ENCODE data around the gene RPS25.
"Not testable (repeated sequence)": the region's sequence is repeated elsewhere in the genome, so short reads cannot be mapped to it uniquely, and the experiment has no call there.

The RPS25 gene

DNA sequence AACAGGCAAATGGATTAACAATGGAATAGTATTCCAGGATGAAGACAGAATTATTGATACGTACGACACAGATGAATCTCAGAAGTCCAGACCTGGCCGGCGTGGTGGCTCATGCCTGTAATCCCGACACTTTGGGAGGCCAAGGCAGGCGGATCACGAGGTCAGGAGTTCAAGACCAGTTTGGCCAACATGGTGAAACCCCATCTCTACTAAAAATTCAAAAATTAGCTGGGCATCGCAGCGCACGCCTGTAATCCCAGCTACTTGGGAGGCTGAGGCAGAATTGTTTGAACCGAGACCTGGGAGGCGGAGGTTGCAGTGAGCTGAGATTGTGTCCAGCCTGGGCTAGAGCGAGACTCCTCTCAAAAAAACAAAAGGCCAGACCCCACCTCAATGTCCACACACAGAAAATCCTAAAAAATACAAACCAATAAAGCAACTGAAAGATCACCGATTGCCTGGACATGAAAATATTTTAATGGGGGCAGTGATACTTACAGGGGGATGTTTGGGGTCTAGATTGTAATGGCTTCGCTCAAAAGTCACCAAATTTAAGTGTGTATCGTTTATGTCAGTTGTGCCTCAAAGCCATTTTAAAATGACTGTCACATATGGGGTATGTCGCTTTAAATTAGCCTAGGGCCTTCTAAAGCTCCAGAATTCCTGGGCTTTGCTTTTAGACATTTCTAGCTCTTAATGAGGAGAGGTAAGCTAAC, 3.8 kb downstream of the RPS25 start:
- Mint-ChIP-seq H3K4me3 (peak overlapping the region; percentile 58), H3K36me3 (peaks cover 16% of the 10 kb centered on the region), H3K27me3 (no peaks in the 10 kb centered on the region), H3K4me1 (ENCODE audit: low read depth) (peaks cover 35% of the 10 kb centered on the region), H3K27ac (peak overlapping the region; percentile 89), H3K9me3 (ENCODE audit: low read depth) (no peaks in the 10 kb centered on the region)

- Mint-ChIP-seq H3K36me3 (peaks cover 16% of the 10 kb centered on the region), H3K27ac (peak overlapping the region; percentile 31), H3K27me3 (no peaks in the 10 kb centered on the region), H3K4me3 (no peak overlapping the region), H3K4me1 (ENCODE audit: low read depth) (peaks cover 35% of the 10 kb centered on the region), H3K9me3 (ENCODE audit: low read depth) (no peaks in the 10 kb centered on the region)
Measured at GRCh38 chr11:119012629-119013170, 5.4 kb downstream of the RPS25 start.

DNA sequence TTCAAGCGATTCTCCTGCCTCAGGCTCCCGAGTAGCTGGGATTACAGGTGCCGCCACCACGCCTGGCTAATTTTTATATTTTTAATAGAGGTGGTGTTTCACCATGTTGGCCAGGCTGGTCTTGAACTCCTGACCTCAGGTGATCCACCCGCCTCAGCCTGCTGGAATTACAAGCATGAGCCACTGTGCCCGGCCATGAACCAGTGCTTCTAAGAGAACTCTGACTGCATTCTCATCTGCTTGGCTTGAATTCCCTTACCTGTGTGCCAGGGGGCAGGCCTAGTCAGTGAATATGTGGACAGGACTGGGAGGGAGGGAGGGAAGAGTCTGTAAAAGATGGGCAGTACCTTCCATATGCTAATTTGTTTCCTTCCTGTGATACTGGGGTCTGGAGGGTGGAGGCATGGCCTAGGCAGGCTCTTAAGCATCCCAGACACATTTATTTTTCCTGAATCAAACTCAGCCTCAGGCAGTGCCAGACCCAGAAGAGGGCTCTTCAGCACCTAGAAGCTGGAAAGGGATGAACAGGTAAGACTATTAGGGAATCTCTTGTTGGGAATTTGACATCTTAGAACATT, 6.6 kb downstream of the RPS25 start:
- H3K9me3 Mint-ChIP-seq (ENCODE audit: low read depth): no peaks in the 10 kb centered on the region
- H3K27ac Mint-ChIP-seq: no peak overlapping the region
- no peaks in the 10 kb centered on the region for H3K27me3 Mint-ChIP-seq
- H3K4me3 Mint-ChIP-seq: no peak overlapping the region
- H3K4me1 Mint-ChIP-seq (ENCODE audit: low read depth): peaks cover 32% of the 10 kb centered on the region
- peaks cover 13% of the 10 kb centered on the region for H3K36me3 Mint-ChIP-seq

DNA sequence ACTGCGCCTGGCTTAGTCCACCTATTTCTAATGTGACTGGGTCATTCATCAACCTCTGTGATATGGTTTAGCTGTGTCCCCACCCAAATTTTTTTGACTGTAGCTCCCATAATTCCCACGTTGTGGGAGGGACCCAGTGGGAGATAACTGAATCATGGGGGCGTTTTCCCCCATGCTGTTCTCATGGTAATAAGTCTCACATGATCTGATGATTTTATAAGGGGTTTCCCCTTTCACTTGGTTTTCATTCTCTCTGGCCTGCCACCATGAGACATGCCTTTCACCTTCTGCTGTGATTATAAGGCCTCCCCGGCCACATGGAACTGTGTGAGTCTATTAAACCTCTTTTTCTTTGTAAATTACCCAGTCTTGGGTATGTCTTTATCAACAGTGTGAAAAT, 11.5 kb downstream of the RPS25 start:
- H3K27me3 Mint-ChIP-seq: no peaks in the 10 kb centered on the region
- peaks cover 4% of the 10 kb centered on the region for H3K36me3 Mint-ChIP-seq
- H3K4me1 Mint-ChIP-seq (ENCODE audit: low read depth): peaks cover 12% of the 10 kb centered on the region
- no peaks in the 10 kb centered on the region for H3K9me3 Mint-ChIP-seq (ENCODE audit: low read depth)
- H3K4me3 Mint-ChIP-seq: peak overlapping the region; percentile 12
- peak overlapping the region; percentile 1 for H3K27ac Mint-ChIP-seq

DNA sequence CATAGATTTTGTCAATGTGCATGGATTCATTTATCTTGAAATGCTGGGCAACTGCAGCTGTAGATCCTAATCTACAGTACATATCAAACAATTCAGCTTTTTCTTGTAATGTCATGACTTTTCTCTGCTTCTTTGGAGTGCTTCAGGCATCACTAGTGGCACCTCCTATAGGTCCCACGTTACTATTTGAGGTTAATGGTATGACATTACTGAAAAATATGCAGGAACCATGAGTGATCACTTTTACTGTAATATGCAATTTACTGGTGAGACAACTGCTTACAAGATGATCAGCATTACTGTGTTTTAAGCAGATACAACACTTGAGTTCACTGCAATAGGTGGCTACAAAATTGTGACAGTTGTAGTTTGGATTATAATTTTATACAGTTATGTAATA, 17.2 kb downstream of the RPS25 start:
- Mint-ChIP-seq H3K27ac (peak overlapping the region; percentile 64), H3K9me3 (ENCODE audit: low read depth) (no peaks in the 10 kb centered on the region), H3K36me3 (peaks cover 6% of the 10 kb centered on the region), H3K4me3 (peak overlapping the region; percentile 62), H3K27me3 (no peaks in the 10 kb centered on the region), H3K4me1 (ENCODE audit: low read depth) (peaks cover 36% of the 10 kb centered on the region)

DNA sequence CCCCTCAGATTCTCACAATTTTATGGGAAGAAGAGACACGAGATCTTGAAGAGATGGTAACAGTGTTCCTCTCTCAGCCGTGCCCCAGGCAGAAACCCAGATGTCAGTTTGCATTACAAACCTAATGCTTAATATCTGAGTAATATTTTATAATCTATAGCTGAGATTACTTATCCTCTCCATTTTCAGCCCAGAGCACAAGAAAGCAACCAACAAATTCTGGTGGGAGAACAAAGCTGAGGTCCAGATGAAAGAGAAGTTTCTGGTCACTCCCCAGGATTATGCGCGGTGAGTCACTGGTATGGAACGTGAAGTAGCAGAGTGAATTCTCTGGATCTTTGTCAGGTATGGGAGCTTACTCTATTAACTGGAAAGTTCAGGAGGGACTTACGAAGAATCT, 19.3 kb downstream of the RPS25 start:
- Mint-ChIP-seq H3K27ac (peak overlapping the region; percentile 97), H3K9me3 (ENCODE audit: low read depth) (no peaks in the 10 kb centered on the region), H3K4me3 (peak overlapping the region; percentile 95), H3K27me3 (no peaks in the 10 kb centered on the region), H3K4me1 (ENCODE audit: low read depth) (peaks cover 33% of the 10 kb centered on the region), H3K36me3 (peaks cover 5% of the 10 kb centered on the region)

DNA sequence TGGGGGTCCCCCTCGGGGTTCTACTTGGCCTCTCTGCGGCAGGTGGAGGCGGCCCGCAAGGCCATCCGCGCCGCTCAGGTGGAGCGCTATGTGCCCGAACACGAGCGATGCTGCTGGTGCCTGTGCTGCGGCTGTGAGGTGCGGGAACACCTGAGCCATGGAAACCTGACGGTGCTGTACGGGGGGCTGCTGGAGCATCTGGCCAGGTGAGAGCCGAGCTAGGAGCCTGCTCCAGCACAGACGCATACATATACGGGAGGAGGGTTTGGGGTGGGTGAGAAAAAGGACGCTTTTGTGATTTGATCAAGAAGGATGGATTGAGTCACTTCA, 19.8 kb downstream of the RPS25 start:
- no peaks in the 10 kb centered on the region for H3K9me3 Mint-ChIP-seq (ENCODE audit: low read depth)
- H3K4me3 Mint-ChIP-seq: peak overlapping the region; percentile 95
- H3K36me3 Mint-ChIP-seq: peaks cover 5% of the 10 kb centered on the region
- H3K27me3 Mint-ChIP-seq: no peaks in the 10 kb centered on the region
- peaks cover 33% of the 10 kb centered on the region for H3K4me1 Mint-ChIP-seq (ENCODE audit: low read depth)
- H3K27ac Mint-ChIP-seq: peak overlapping the region; percentile 97

GRCh38 chr11:118997627-118998387, 20.3 kb downstream of the RPS25 start, which contains the start of gene CENATAC:
TSS of gene CENATAC (plus strand) at chr11:118998138. CDS start at chr11:118998198, 60 bp downstream.
- no peaks in the 10 kb centered on the region for H3K9me3 Mint-ChIP-seq (ENCODE audit: low read depth)
- H3K27me3 Mint-ChIP-seq: no peaks in the 10 kb centered on the region
- H3K27ac Mint-ChIP-seq: peak within 1 kb of the TSS; percentile 97
- peak within 1 kb of the TSS; percentile 95 for H3K4me3 Mint-ChIP-seq
- peaks cover 2% of the 10 kb centered on the region for H3K36me3 Mint-ChIP-seq
- H3K4me1 Mint-ChIP-seq (ENCODE audit: low read depth): peaks cover 30% of the 10 kb centered on the region

GRCh38 chr11:118996926-118997626, 21.1 kb downstream of the RPS25 start:
- peaks cover 2% of the 10 kb centered on the region for H3K36me3 Mint-ChIP-seq

GRCh38 chr11:118991486-118992038, 26.6 kb downstream of the RPS25 start:
- not testable (repeated sequence) for H3K27me3 Mint-ChIP-seq; H3K4me3 Mint-ChIP-seq; H3K4me1 Mint-ChIP-seq (ENCODE audit: low read depth); H3K36me3 Mint-ChIP-seq; H3K27ac Mint-ChIP-seq; H3K9me3 Mint-ChIP-seq (ENCODE audit: low read depth)

More at GRCh38 chr11:118996926-118997626, 21.1 kb downstream of the RPS25 start:
- Mint-ChIP-seq H3K4me1 (ENCODE audit: low read depth) (peaks cover 30% of the 10 kb centered on the region), H3K9me3 (ENCODE audit: low read depth) (no peaks in the 10 kb centered on the region), H3K27ac (peak overlapping the region; percentile 97), H3K27me3 (no peaks in the 10 kb centered on the region), H3K4me3 (peak overlapping the region; percentile 95)

DNA sequence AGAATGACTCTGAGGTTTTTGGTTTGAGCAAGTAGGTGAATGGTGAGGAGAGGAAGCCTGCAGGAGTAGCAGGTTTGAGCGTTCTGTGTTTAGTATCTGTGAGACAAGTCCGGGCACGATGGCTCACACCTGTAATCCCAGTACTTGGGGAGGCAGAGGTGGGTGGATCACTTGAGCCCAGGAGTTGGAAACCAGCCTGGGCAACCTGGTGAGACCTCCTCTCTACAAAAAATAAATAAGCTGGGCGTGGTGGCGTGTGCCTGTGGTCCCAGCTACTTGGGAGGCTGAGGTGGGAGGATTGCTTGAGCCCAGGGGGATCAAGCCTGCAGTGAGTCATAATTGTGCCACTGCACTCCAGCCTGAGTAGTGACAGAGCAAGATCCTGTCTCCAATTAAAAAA, 29.9 kb downstream of the RPS25 start:
- Mint-ChIP-seq H3K36me3 (no peaks in the 10 kb centered on the region), H3K4me1 (ENCODE audit: low read depth) (no peaks in the 10 kb centered on the region), H3K27me3 (no peaks in the 10 kb centered on the region), H3K27ac (no peak overlapping the region), H3K4me3 (no peak overlapping the region), H3K9me3 (ENCODE audit: low read depth) (no peaks in the 10 kb centered on the region)

GRCh38 chr11:118984825-118985224, 33.3 kb downstream of the RPS25 start:
- no peak overlapping the region for H3K27ac Mint-ChIP-seq
- no peak overlapping the region for H3K4me3 Mint-ChIP-seq
- no peaks in the 10 kb centered on the region for H3K9me3 Mint-ChIP-seq (ENCODE audit: low read depth)
- H3K27me3 Mint-ChIP-seq: no peaks in the 10 kb centered on the region
- no peaks in the 10 kb centered on the region for H3K36me3 Mint-ChIP-seq
- H3K4me1 Mint-ChIP-seq (ENCODE audit: low read depth): no peaks in the 10 kb centered on the region

DNA sequence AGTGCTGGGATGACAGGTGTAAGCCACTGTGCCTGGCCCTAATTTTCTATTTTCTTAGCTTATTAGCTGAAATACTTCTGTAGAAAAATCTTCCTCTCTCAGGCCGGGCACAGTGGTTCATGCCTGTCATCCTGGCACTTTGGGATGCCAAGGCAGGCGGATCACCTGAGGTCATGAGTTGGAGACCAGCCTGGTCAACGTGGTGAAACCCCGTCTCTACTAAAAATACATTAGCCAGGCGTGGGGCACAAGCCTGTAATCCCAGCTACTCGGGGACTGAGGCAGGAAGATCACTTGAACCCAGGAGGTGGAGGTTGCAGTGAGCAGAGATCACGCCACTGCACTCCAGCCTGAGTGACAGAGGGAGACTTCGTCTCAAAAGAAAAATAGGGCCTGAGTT, 33.8 kb downstream of the RPS25 start:
- H3K27ac Mint-ChIP-seq; H3K9me3 Mint-ChIP-seq (ENCODE audit: low read depth); H3K4me3 Mint-ChIP-seq; H3K36me3 Mint-ChIP-seq; H3K4me1 Mint-ChIP-seq (ENCODE audit: low read depth); H3K27me3 Mint-ChIP-seq: not testable (repeated sequence)

- H3K4me3 Mint-ChIP-seq: no peak overlapping the region
- no peak overlapping the region for H3K27ac Mint-ChIP-seq
Measured at GRCh38 chr11:118980191-118980881, 37.8 kb downstream of the RPS25 start.

More at GRCh38 chr11:118980191-118980881, 37.8 kb downstream of the RPS25 start:
- H3K27me3 Mint-ChIP-seq: peaks cover 1% of the 10 kb centered on the region
- H3K36me3 Mint-ChIP-seq: no peaks in the 10 kb centered on the region
- H3K4me1 Mint-ChIP-seq (ENCODE audit: low read depth): no peaks in the 10 kb centered on the region
- H3K9me3 Mint-ChIP-seq (ENCODE audit: low read depth): no peaks in the 10 kb centered on the region
